Activated T-cell treated with anti-CD3 and anti-CD28 coated beads, Interleukin-2, amount 50 U/mL, for 4 hours (primary cell): ENCODE measurements around the gene ARL4A. TPM values are rescaled to one million over a fixed set of nuclear protein-coding genes. Genes with fewer than 3 reads are reported as not detected.
A peak's percentile ranks its signal among the peaks of the same experiment; 100 is the strongest.
"Not testable (repeated sequence)": the region's sequence is repeated elsewhere in the genome, so short reads cannot be mapped to it uniquely, and the experiment has no call there.

Source experiments
- ATAC-seq, 2 donors: fragments of 200-7000 bp; cut with Tn5 transposase; one replicate each; pipeline ENCODE4 v1.10.0; 2021
- DNase-seq: peaks from one replicate; pipeline ENCODE4 v3.0.0-alpha.2; 2020
- H3K27me3 Mint-ChIP-seq: one replicate; pipeline ENCODE4 v1.8.0; 2021; ENCODE audit warnings: low read depth, mixed read lengths
- H3K36me3 Mint-ChIP-seq: one replicate; pipeline ENCODE4 v1.8.0; 2022; ENCODE audit warnings: mixed read lengths; ENCODE audit not compliant: insufficient read depth
- H3K4me1 Mint-ChIP-seq: one replicate; pipeline ENCODE4 v1.8.0; 2021; ENCODE audit warnings: low read depth, mixed read lengths
- H3K4me3 Mint-ChIP-seq: one replicate; pipeline ENCODE4 v1.8.0; 2021; ENCODE audit warnings: mild to moderate bottlenecking, moderate library complexity, mixed read lengths
- H3K9me3 Mint-ChIP-seq: one replicate; pipeline ENCODE4 v1.8.0; 2021; ENCODE audit warnings: mixed read lengths
- total RNA-seq, 3 donors: library from RNA; stranded (reverse); gene quantifications; one replicate each; pipeline ENCODE4 v1.2.1, GENCODE V29; 2021

The ARL4A gene
- total RNA-seq = 10 to 100 TPM; 10.9 to 14.5 (median 11.8) TPM

GRCh38 chr7:12686891-12687717 lies at the start of gene ARL4A:
Gene ARL4A (plus strand): TSS chr7:12687633. CDS start chr7:12688255, 622 bp downstream.
- Mint-ChIP-seq H3K4me1 (peaks cover 32% of the 10 kb centered on the region), H3K36me3 (no peaks in the 10 kb centered on the region), H3K9me3 (no peaks in the 10 kb centered on the region)

GRCh38 chr7:12637819-12638592 lies 49.4 kb upstream of the ARL4A start:
- DNase-seq (no peak), ATAC-seq (no peak)
- H3K4me1 Mint-ChIP-seq = peaks cover 28% of the 10 kb centered on the region
- no peaks in the 10 kb centered on the region for H3K9me3 Mint-ChIP-seq
- H3K27me3 Mint-ChIP-seq = no peaks in the 10 kb centered on the region
- H3K36me3 Mint-ChIP-seq = no peaks in the 10 kb centered on the region
- H3K4me3 Mint-ChIP-seq = peak overlapping the region; percentile 63

More at GRCh38 chr7:12686891-12687717, at the start of gene ARL4A:
- no peaks in the 10 kb centered on the region for H3K27me3 Mint-ChIP-seq
- peak within 1 kb of the TSS; percentile 89 for H3K4me3 Mint-ChIP-seq
- ATAC-seq (peak; percentile 73 to 75), DNase-seq (peak; percentile 84)

GRCh38 chr7:12638851-12639456 lies 48.5 kb upstream of the ARL4A start:
- H3K9me3 Mint-ChIP-seq = no peaks in the 10 kb centered on the region
- no peak for DNase-seq
- H3K27me3 Mint-ChIP-seq = no peaks in the 10 kb centered on the region
- no peak overlapping the region for H3K4me3 Mint-ChIP-seq
- H3K36me3 Mint-ChIP-seq = no peaks in the 10 kb centered on the region
- peaks cover 25% of the 10 kb centered on the region for H3K4me1 Mint-ChIP-seq
- peak in 1 of 2 donors; percentile 35 for ATAC-seq

- Mint-ChIP-seq H3K9me3 (no peaks in the 10 kb centered on the region), H3K4me3 (no peak overlapping the region), H3K4me1 (peaks cover 24% of the 10 kb centered on the region), H3K27me3 (no peaks in the 10 kb centered on the region), H3K36me3 (no peaks in the 10 kb centered on the region)
- no peak for ATAC-seq
- DNase-seq = no peak
Observed at GRCh38 chr7:12640299-12641096, 46.9 kb upstream of the ARL4A start.

- DNase-seq (no peak), ATAC-seq (no peak)
- Mint-ChIP-seq H3K36me3 (no peaks in the 10 kb centered on the region), H3K4me3 (no peak overlapping the region), H3K27me3 (no peaks in the 10 kb centered on the region), H3K9me3 (no peaks in the 10 kb centered on the region), H3K4me1 (peaks cover 17% of the 10 kb centered on the region)
Observed at GRCh38 chr7:12641196-12641595, 46.2 kb upstream of the ARL4A start.

GRCh38 chr7:12642508-12642907 lies 44.9 kb upstream of the ARL4A start:
- Mint-ChIP-seq H3K4me3 (no peak overlapping the region), H3K27me3 (no peaks in the 10 kb centered on the region), H3K4me1 (peaks cover 9% of the 10 kb centered on the region), H3K9me3 (no peaks in the 10 kb centered on the region), H3K36me3 (no peaks in the 10 kb centered on the region)
- DNase-seq = no peak
- ATAC-seq = no peak

- no peaks in the 10 kb centered on the region for H3K27me3 Mint-ChIP-seq
- ATAC-seq = no peak
- H3K4me1 Mint-ChIP-seq = peaks cover 6% of the 10 kb centered on the region
- H3K4me3 Mint-ChIP-seq = no peak overlapping the region
- no peaks in the 10 kb centered on the region for H3K36me3 Mint-ChIP-seq
- no peak for DNase-seq
- no peaks in the 10 kb centered on the region for H3K9me3 Mint-ChIP-seq
Observed at GRCh38 chr7:12643001-12643643, 44.3 kb upstream of the ARL4A start.

- no peaks in the 10 kb centered on the region for H3K36me3 Mint-ChIP-seq
- no peak for DNase-seq
- no peak for ATAC-seq
- no peak overlapping the region for H3K4me3 Mint-ChIP-seq
- no peaks in the 10 kb centered on the region for H3K27me3 Mint-ChIP-seq
- no peaks in the 10 kb centered on the region for H3K9me3 Mint-ChIP-seq
- H3K4me1 Mint-ChIP-seq = peaks cover 3% of the 10 kb centered on the region
Observed at GRCh38 chr7:12643644-12644043, 43.8 kb upstream of the ARL4A start.

GRCh38 chr7:12645212-12645611 lies 42.2 kb upstream of the ARL4A start:
- H3K4me1 Mint-ChIP-seq, H3K9me3 Mint-ChIP-seq, H3K4me3 Mint-ChIP-seq, ATAC-seq, H3K27me3 Mint-ChIP-seq, H3K36me3 Mint-ChIP-seq, DNase-seq: not testable (repeated sequence)

- Mint-ChIP-seq H3K36me3 (no peaks in the 10 kb centered on the region), H3K4me3 (no peak overlapping the region), H3K27me3 (no peaks in the 10 kb centered on the region), H3K9me3 (no peaks in the 10 kb centered on the region), H3K4me1 (no peaks in the 10 kb centered on the region)
- no peak for ATAC-seq
- no peak for DNase-seq
Observed at GRCh38 chr7:12646139-12646538, 41.3 kb upstream of the ARL4A start.

- Mint-ChIP-seq H3K36me3 (no peaks in the 10 kb centered on the region), H3K4me1 (no peaks in the 10 kb centered on the region), H3K4me3 (no peak overlapping the region), H3K9me3 (no peaks in the 10 kb centered on the region), H3K27me3 (no peaks in the 10 kb centered on the region)
- no peak for ATAC-seq
- no peak for DNase-seq
Observed at GRCh38 chr7:12647364-12648219, 39.8 kb upstream of the ARL4A start.

GRCh38 chr7:12648704-12649261 lies 38.6 kb upstream of the ARL4A start:
- no peak overlapping the region for H3K4me3 Mint-ChIP-seq
- DNase-seq (no peak), ATAC-seq (no peak)
- H3K9me3 Mint-ChIP-seq = no peaks in the 10 kb centered on the region
- no peaks in the 10 kb centered on the region for H3K36me3 Mint-ChIP-seq
- H3K27me3 Mint-ChIP-seq = no peaks in the 10 kb centered on the region
- no peaks in the 10 kb centered on the region for H3K4me1 Mint-ChIP-seq

GRCh38 chr7:12649348-12649747 lies 38.1 kb upstream of the ARL4A start:
- DNase-seq = no peak
- Mint-ChIP-seq H3K4me1 (no peaks in the 10 kb centered on the region), H3K36me3 (no peaks in the 10 kb centered on the region), H3K27me3 (no peaks in the 10 kb centered on the region), H3K4me3 (no peak overlapping the region), H3K9me3 (no peaks in the 10 kb centered on the region)
- ATAC-seq = no peak
